ENCODE measurements around the gene PFN1.

PFN1 gene

GRCh38 chr17:4967539-4968485 is 19.5 kb upstream of the PFN1 start, which contains the start of gene SPAG7:
TSS of gene SPAG7 (minus strand) at chr17:4967817. CDS start at chr17:4967804, 13 bp downstream.
- peak; percentile 83 for DNase-seq (ENCODE audit: low read depth)

DNA sequence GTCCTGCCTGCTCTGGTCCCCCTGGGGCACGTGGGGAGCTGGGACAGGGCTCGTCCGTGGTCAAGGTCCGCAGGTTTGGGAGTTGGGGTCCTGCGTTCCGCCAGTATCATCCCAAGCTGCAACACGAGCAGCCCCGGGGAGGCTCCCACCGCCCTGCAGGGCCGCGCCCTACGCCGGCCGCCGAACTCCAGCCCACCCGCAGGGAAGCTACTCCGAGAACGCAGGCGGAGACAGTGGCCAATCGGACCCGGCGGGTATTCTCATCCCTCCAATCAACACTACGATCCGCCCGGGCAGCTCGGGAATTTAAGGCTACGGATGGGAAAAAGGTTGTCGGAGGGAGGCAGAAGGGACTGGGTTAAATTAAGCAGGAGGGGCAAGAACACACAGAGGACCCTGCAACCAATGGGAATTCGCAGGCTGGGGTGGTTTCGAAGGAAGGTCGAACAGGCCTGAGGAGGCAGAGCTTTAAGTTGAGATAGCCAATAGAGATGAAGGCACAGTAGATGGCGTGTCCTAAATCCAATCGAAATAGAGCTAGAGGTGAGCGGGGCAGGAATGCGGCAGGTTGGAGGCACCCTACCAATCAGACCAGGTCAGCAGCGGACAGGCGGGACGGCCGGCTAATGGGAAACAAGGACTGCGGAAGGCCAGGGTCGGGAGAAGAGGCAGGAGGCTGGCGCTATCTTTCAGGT is 18.7 kb upstream of the PFN1 start:
- DNase-seq (ENCODE audit: low read depth): peak; percentile 83

GRCh38 chr17:4965311-4965986 is 17.1 kb upstream of the PFN1 start:
- no peak for DNase-seq (ENCODE audit: low read depth)

DNA sequence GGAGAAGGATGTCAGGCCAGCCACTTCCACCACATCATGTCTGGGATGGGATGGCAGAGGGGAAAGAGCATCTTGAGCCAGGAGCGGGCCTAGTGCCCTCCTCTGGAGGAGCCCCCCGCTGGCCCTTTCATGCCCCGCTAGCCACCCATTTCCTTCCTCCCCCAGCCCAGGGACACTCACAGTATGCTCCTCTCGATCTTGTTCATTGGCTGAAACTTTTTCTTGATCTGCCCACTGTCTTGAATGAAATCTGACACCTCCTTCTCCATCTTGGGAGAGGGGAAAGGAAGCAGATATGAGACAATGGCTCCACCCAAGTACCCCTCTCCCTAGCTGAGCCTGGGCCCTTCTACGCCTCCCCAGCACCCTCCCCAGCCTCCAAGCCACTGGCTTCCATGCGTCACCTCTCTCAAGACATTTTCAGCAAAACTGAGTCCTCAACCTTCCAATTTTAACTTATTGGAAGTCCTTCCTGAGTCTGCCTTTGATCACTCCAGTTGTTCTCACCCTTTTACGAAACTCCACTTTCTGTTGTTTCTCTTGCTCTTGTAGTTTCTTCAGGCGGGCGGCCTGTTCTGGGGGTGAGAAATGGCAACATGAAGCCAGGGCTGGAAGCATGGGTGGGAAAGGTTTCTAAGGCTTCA is 12.1 kb upstream of the PFN1 start:
- DNase-seq (ENCODE audit: low read depth): no peak

DNA sequence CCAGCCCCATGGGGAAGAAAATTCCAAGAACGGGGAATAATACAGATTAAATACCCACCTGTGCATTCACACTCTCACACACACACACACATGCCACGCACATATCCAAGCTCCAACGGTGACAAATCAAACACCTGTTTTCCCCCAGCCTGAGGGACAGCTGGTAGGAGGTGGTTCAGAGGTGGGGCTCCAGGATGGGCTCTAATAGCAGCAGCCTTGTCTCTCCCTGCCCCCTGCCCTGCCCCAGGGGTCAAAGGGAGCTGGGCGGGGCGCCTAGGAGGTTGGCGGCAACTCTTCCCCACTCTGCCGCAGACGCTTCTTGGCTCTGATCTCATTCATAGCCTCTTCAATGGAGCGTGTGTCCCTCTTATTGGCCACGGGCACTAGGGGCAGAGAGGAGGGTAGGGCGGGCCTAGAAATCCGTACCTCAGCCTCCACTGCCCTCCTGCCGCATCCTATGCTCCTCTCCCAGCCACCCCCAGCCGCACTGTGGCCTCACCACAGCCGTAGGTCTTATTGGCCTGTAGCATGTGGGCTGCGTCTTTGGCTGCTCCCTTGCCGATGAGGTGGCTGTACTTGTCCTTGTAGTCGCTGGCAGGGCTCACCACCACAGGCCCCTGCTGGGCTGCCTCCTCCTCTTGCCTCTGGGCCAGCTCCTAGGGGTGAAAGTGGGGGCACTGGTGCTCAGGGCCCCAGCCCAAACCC is 11.1 kb upstream of the PFN1 start:
- DNase-seq (ENCODE audit: low read depth): no peak

- no peak for DNase-seq (ENCODE audit: low read depth)
Measured at GRCh38 chr17:4958102-4958501, 9.8 kb upstream of the PFN1 start.

- no peak for DNase-seq (ENCODE audit: low read depth)
Measured at GRCh38 chr17:4956493-4957061, 8.2 kb upstream of the PFN1 start.

DNA sequence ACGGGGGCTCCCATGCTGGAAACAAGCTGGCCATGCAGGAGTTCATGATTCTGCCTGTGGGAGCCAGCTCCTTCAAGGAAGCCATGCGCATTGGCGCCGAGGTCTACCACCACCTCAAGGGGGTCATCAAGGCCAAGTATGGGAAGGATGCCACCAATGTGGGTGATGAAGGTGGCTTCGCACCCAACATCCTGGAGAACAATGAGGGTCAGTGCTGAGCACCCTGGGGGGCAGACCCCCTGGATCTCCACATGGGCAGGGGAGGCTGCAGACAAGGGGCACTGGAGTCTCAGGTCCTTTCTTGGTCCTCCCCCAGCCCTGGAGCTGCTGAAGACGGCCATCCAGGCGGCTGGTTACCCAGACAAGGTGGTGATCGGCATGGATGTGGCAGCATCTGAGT is 6.8 kb upstream of the PFN1 start:
- DNase-seq (ENCODE audit: low read depth): no peak

DNA sequence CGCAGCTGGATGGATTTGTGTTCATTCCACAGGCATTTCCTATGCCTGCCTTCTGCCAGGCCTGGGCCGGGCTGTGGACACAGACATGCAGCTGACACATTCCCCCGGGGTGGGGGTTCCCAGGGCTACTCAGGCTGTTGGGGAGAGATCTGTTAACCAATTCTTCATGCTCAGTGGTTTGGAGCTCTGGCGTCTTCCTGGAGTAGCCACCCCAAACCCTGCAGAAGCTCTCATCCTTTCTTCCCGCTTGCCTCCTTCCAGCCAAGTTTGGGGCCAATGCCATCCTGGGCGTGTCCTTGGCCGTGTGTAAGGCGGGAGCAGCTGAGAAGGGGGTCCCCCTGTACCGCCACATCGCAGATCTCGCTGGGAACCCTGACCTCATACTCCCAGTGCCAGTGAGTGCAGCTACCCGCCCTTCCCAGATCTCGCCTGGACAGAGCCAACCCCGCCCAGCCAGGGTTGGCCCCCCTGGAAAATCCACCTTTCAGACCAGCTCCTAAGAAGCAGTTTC is 5.2 kb upstream of the PFN1 start:
- DNase-seq (ENCODE audit: low read depth): no peak

DNA sequence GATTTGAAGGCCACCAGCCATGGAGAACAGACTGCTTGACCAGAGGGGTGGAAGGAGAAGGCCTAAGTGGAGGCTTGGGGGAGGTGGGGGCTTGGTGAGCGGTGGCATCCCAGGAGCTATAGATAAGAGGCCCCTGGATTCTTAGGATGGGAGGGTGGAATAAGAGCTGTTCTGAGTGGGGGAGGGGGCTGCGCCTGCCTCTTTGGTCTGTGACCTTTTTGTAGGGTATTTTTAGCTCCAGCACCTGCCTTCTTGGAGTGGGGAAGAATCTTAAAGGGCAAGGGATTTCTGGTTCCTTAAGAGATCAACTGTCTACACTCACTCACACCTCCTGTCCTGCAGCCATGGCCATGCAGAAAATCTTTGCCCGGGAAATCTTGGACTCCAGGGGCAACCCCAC is 3.2 kb upstream of the PFN1 start:
- DNase-seq (ENCODE audit: low read depth): no peak

DNA sequence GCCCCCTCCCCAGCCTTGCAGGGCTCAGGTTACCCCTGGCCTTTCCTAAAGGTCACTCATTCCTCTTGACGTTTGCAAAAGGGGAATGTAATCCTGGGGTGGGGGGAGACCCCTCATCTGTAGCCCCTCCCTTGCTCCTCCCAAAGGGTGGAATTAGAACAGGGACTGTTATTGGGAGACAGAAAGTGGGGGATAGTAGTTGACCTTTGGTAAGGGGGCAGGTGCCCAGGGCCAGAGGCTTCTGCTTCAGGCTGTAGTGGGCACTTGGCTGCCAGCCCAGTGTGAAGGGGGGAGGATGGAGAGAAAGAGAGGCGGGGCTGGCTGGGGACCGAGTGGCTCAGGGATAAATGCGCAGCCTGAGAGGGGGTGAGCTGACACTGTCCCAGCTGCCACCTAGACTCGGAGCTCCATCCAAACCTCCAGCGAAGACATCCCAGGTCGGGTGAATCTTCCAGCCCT is 2.4 kb upstream of the PFN1 start, which contains the start of gene ENO3:
TSS of gene ENO3 (plus strand) at position 374 of the 459 bp plus-strand sequence. CDS start 711 bp downstream, outside the sequence.
- no peak for DNase-seq (ENCODE audit: low read depth)

DNA sequence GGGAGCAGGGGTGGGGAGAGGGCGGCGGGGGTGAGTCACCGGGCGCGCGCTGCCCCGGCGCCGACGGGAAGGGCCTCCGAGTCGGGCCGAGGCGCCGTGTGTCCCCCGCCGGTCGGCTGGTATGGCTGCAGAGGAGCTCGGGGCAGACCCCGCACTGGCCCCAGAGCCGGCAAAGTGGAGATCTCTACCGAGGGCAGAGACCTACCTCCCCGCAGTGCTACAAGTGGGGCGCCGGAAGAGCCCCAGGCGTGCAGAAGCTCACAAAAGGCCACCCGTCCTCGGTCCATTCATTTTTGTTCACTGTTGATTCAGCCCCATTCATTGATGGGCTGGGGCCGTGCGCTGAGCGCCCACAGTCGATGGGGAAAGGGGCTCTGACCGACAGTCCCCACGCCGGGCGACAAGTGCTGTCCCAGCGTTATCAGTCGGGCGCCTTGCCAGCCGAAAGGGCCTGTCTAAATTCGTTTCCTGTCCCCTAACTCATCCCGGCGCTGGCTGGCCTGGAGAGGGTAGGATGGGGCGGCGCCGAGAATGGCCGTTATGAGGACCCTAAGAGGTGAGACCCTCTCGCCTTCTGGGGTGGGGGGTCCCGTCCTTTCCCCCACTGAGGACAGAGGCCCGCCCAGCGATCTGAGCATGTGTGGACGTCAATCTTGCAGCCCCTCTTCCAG is 1.9 kb upstream of the PFN1 start:
- DNase-seq (ENCODE audit: low read depth): no peak

GRCh38 chr17:4949321-4950074 is 1.2 kb upstream of the PFN1 start:
- no peak for DNase-seq (ENCODE audit: low read depth)

DNA sequence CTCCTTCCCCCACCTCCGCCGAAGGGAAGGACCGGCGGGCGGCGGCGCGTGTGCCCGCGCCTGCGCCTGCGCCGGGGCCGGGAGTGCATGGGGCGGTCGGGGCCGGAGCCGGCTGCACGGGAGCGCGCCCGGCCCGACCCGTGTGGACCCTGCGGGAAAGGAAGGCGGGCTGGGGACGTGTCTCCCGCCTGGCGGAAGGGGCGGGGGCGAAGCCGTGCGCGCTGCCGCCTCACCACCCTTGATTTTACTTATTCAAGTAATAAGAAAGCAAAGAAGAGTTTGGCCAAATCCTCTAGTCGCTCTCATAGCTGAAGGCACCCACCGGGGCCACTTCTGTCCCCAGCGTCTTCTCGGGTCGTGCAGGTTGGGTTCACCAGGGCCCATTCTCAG is 596 bp upstream of the PFN1 start:
- DNase-seq (ENCODE audit: low read depth): no peak

- DNase-seq (ENCODE audit: low read depth): no peak
Measured at GRCh38 chr17:4947411-4948165, 742 bp downstream of the PFN1 start.

GRCh38 chr17:4947010-4947410 is 1.3 kb downstream of the PFN1 start:
- DNase-seq (ENCODE audit: low read depth): no peak

GRCh38 chr17:4946312-4946976 is 1.9 kb downstream of the PFN1 start:
- no peak for DNase-seq (ENCODE audit: low read depth)

GRCh38 chr17:4945944-4946280 is 2.4 kb downstream of the PFN1 start:
- DNase-seq (ENCODE audit: low read depth): no peak

Measured in CMK (cell line).